Natural killer cell (primary cell): Measurements from ENCODE around the gene VAMP5. TPM values are rescaled to one million over a fixed set of nuclear protein-coding genes. Genes with fewer than 3 reads are reported as not detected.

ENCODE experiments used
- ATAC-seq, 3 donors: fragments of 150-1000 bp in 2 of 3; fragments of 200-7000 bp in 1 of 3; cut with Tn5 transposase; 1 replicate in 1 of 3; 2 replicates in 2 of 3; pipeline ENCODE4 v1.10.0; 2021; ENCODE audit warnings: mild to moderate bottlenecking in 2 of 3, moderate library complexity in 2 of 3
- DNase-seq, 2 donors: peaks; one replicate each; pipeline versions ENCODE4 v3.0.0 to v3.0.0-alpha.2; 2013 to 2021; ENCODE audit warnings: mixed read lengths in 1 of 2
- H3K27ac ChIP-seq: one replicate; pipeline ENCODE4 v1.5.1; 2013; ENCODE audit warnings: mild to moderate bottlenecking, low read length
- H3K27me3 ChIP-seq: one replicate; pipeline ENCODE4 v1.6.1; 2013; ENCODE audit warnings: low read length; ENCODE audit not compliant: control insufficient read depth, insufficient read depth
- H3K36me3 ChIP-seq: one replicate; pipeline ENCODE4 v1.6.1; 2013; ENCODE audit warnings: low read length; ENCODE audit not compliant: control insufficient read depth, insufficient read depth
- H3K4me1 ChIP-seq: one replicate; pipeline ENCODE4 v1.6.1; 2013; ENCODE audit warnings: low read length; ENCODE audit not compliant: control insufficient read depth, insufficient read depth
- H3K4me3 ChIP-seq: one replicate; pipeline ENCODE4 v1.5.1; 2013; ENCODE audit warnings: low read length
- H3K9me3 ChIP-seq: one replicate; pipeline ENCODE4 v1.6.1; 2013; ENCODE audit warnings: low read length; ENCODE audit not compliant: control insufficient read depth, insufficient read depth
- H3K27ac Mint-ChIP-seq, 2 donors: one replicate each; pipeline ENCODE4 v1.8.0; 2022; ENCODE audit warnings: mild to moderate bottlenecking in 2 of 2, mixed read lengths in 2 of 2, moderate library complexity in 1 of 2
- H3K27me3 Mint-ChIP-seq, 2 donors: one replicate each; pipeline ENCODE4 v1.8.0; 2022; ENCODE audit warnings: low read depth in 2 of 2, mixed read lengths in 2 of 2
- H3K36me3 Mint-ChIP-seq: one replicate; pipeline ENCODE4 v1.8.0; 2022; ENCODE audit warnings: mixed read lengths
- H3K4me1 Mint-ChIP-seq, 2 donors: one replicate each; pipeline ENCODE4 v1.8.0; 2022; ENCODE audit warnings: mixed read lengths in 2 of 2
- H3K4me3 Mint-ChIP-seq: one replicate; pipeline ENCODE4 v1.8.0; 2022; ENCODE audit warnings: mild to moderate bottlenecking, moderate library complexity, mixed read lengths
- H3K9me3 Mint-ChIP-seq, 2 donors: one replicate each; pipeline ENCODE4 v1.8.0; 2022; ENCODE audit warnings: mixed read lengths in 2 of 2
- CTCF ChIP-seq: fragments of 200-600 bp; IDR thresholded peaks from one replicate; pipeline ENCODE4 v1.8.0; 2022; ENCODE audit warnings: antibody characterized with exemption
- WGBS: methylation state at CpG from one replicate; pipeline ENCODE4 v1.1.7; 2013; ENCODE audit warnings: missing lambda C conversion rate; ENCODE audit not compliant: insufficient coverage; 5-methylcytosine and 5-hydroxymethylcytosine counted together
- intact Hi-C: fragments of 100-400 bp; cut with micrococcal nuclease; formaldehyde crosslinking; loops from one replicate; pipeline ENCODE4 v1.14.2; 2022
- total RNA-seq, 4 donors: library from RNA; stranded (reverse); fragments of 120-200 nt in 1 of 4; gene quantifications; one replicate each; pipeline versions ENCODE4 v1.2.3 to v1.2.4, GENCODE V29; 2013 to 2022

VAMP5 gene
- total RNA-seq, 3 donors from 2014 or later (not counting 1 experiment from before 2014, with no cell fraction given), result 35.0 to 50.7 (median 36.7) TPM

GRCh38 chr2:85551698-85552678, 32.2 kb upstream of the VAMP5 start:
- intact Hi-C loops, result loop anchor here (1.0 kb wide), 2 partner anchors 132 to 160 kb away; no protein-coding TSS in a partner anchor
- no peak overlapping the region for H3K27ac ChIP-seq
- Mint-ChIP-seq H3K27me3 (no peaks in the 10 kb centered on the region), H3K4me3 (no peak overlapping the region), H3K9me3 (no peaks in the 10 kb centered on the region), H3K27ac (peak overlapping the region in 1 of 2 donors; percentile 29), H3K36me3 (no peaks in the 10 kb centered on the region), H3K4me1 (peaks cover 0 to 9% of the 10 kb centered on the region in 2 donors)
- WGBS, result 77% methylated on average over 9 of the region's 9 CpGs
- ATAC-seq (peak; percentile 91 to 99 (median 95)), DNase-seq (peak; percentile 81 to 94)
- no peak overlapping the region for H3K4me3 ChIP-seq
- no peaks in the 10 kb centered on the region for H3K9me3 ChIP-seq
- no peaks in the 10 kb centered on the region for H3K4me1 ChIP-seq
- peak; percentile 88 for TF ChIP-seq CTCF
- peaks cover 46% of the 10 kb centered on the region for H3K36me3 ChIP-seq
- H3K27me3 ChIP-seq, result no peaks in the 10 kb centered on the region

GRCh38 chr2:85553184-85553583, 31.0 kb upstream of the VAMP5 start:
- Mint-ChIP-seq H3K36me3 (no peaks in the 10 kb centered on the region), H3K27ac (no peak overlapping the region)
- peaks cover 46% of the 10 kb centered on the region for H3K36me3 ChIP-seq

GRCh38 chr2:85554980-85555612, 29.1 kb upstream of the VAMP5 start:
- H3K9me3 Mint-ChIP-seq, result no peaks in the 10 kb centered on the region
- no peak for ATAC-seq
- intact Hi-C loops, result no loop called here
- no peak for DNase-seq
- H3K4me1 ChIP-seq, result peaks cover 2% of the 10 kb centered on the region
- H3K36me3 ChIP-seq, result peaks cover 43% of the 10 kb centered on the region
- H3K27ac ChIP-seq, result no peak overlapping the region
- H3K4me1 Mint-ChIP-seq, result peaks cover 9 to 22% of the 10 kb centered on the region in 2 donors
- WGBS, result 90% methylated on average over 3 of the region's 3 CpGs
- H3K4me3 ChIP-seq, result no peak overlapping the region
- no peak overlapping the region for H3K27ac Mint-ChIP-seq
- no peaks in the 10 kb centered on the region for H3K27me3 Mint-ChIP-seq
- no peaks in the 10 kb centered on the region for H3K36me3 Mint-ChIP-seq
- no peak for TF ChIP-seq CTCF
- H3K4me3 Mint-ChIP-seq, result no peak overlapping the region
- no peaks in the 10 kb centered on the region for H3K27me3 ChIP-seq
- H3K9me3 ChIP-seq, result no peaks in the 10 kb centered on the region

More at GRCh38 chr2:85553184-85553583, 31.0 kb upstream of the VAMP5 start:
- DNase-seq (no peak), ATAC-seq (no peak)
- H3K27me3 ChIP-seq, result no peaks in the 10 kb centered on the region
- intact Hi-C loops, result no loop called here
- TF ChIP-seq CTCF, result no peak
- Mint-ChIP-seq H3K4me3 (no peak overlapping the region), H3K27me3 (no peaks in the 10 kb centered on the region), H3K4me1 (peaks cover 0 to 15% of the 10 kb centered on the region in 2 donors), H3K9me3 (no peaks in the 10 kb centered on the region)
- H3K4me3 ChIP-seq, result no peak overlapping the region
- WGBS, result 95% methylated on average over 6 of the region's 6 CpGs
- H3K4me1 ChIP-seq, result no peaks in the 10 kb centered on the region
- no peak overlapping the region for H3K27ac ChIP-seq
- no peaks in the 10 kb centered on the region for H3K9me3 ChIP-seq
